Type B pancreatic cell (in vitro differentiated cells): ENCODE results near the gene KRTAP1-4. TPM values are rescaled to one million over a fixed set of nuclear protein-coding genes. Genes with fewer than 3 reads are reported as not detected.

Source experiments
- DNase-seq: peaks from one replicate; pipeline ENCODE4 v3.0.0; 2021; ENCODE audit warnings: mixed read lengths; ENCODE audit not compliant: unreplicated experiment; ENCODE audit errors: extremely low spot score
- H3K27ac Mint-ChIP-seq: 2 replicates; pipeline ENCODE4 v1.8.0; 2021; ENCODE audit warnings: mild to moderate bottlenecking, mixed read lengths
- H3K27me3 Mint-ChIP-seq: 2 replicates; pipeline ENCODE4 v1.8.0; 2021; ENCODE audit warnings: mixed read lengths
- H3K36me3 Mint-ChIP-seq: 2 replicates; pipeline ENCODE4 v1.8.0; 2021; ENCODE audit warnings: mixed read lengths
- H3K4me1 Mint-ChIP-seq: one replicate; pipeline ENCODE4 v1.8.0; 2021; ENCODE audit warnings: mixed read lengths; ENCODE audit not compliant: unreplicated experiment
- H3K4me3 Mint-ChIP-seq: 2 replicates; pipeline ENCODE4 v1.8.0; 2021; ENCODE audit warnings: mild to moderate bottlenecking, mixed read lengths
- H3K9me3 Mint-ChIP-seq: 2 replicates; pipeline ENCODE4 v1.8.0; 2021; ENCODE audit warnings: mixed read lengths
- CTCF ChIP-seq: fragments of 200-600 bp; sonication (generic); conservative IDR thresholded peaks from 2 replicates; pipeline ENCODE4 v1.5.0; 2021; ENCODE audit warnings: antibody characterized with exemption, mild to moderate bottlenecking
- total RNA-seq: library from RNA; stranded (reverse); gene quantifications from 2 replicates; pipeline ENCODE4 v1.2.1, GENCODE V29; 2021; ENCODE audit warnings: low replicate concordance

KRTAP1-4 gene
- total RNA-seq, 1 donor from 2014 or later, result not detected

GRCh38 chr17:40996829-40997228 is 33.2 kb downstream of the KRTAP1-4 start:
- peaks cover 4% of the 10 kb centered on the region for H3K9me3 Mint-ChIP-seq
- H3K4me3 Mint-ChIP-seq, result no peak overlapping the region
- H3K27ac Mint-ChIP-seq, result no peak overlapping the region
- no peaks in the 10 kb centered on the region for H3K36me3 Mint-ChIP-seq
- no peak for TF ChIP-seq CTCF
- no peak for DNase-seq
- H3K4me1 Mint-ChIP-seq, result no peaks in the 10 kb centered on the region
- H3K27me3 Mint-ChIP-seq, result no peaks in the 10 kb centered on the region

- no peaks in the 10 kb centered on the region for H3K9me3 Mint-ChIP-seq
- no peak for DNase-seq
- no peak overlapping the region for H3K4me3 Mint-ChIP-seq
- H3K4me1 Mint-ChIP-seq, result no peaks in the 10 kb centered on the region
- no peak for TF ChIP-seq CTCF
- H3K27ac Mint-ChIP-seq, result no peak overlapping the region
- no peaks in the 10 kb centered on the region for H3K36me3 Mint-ChIP-seq
- H3K27me3 Mint-ChIP-seq, result no peaks in the 10 kb centered on the region
Observed at GRCh38 chr17:40995116-40995515, 34.9 kb downstream of the KRTAP1-4 start.

GRCh38 chr17:40993839-40994238 is 36.2 kb downstream of the KRTAP1-4 start, which contains the start of gene KRTAP3-3:
Gene KRTAP3-3, minus strand, starts transcription at chr17:40994164. Its CDS starts 67 bp downstream, at chr17:40994097.
- Mint-ChIP-seq H3K27me3 (no peaks in the 10 kb centered on the region), H3K36me3 (no peaks in the 10 kb centered on the region), H3K4me1 (no peaks in the 10 kb centered on the region), H3K4me3 (no peak within 1 kb of the TSS), H3K9me3 (no peaks in the 10 kb centered on the region), H3K27ac (no peak within 1 kb of the TSS)
- DNase-seq, result no peak
- no peak for TF ChIP-seq CTCF

GRCh38 chr17:40993084-40993483 is 36.9 kb downstream of the KRTAP1-4 start:
- no peak for TF ChIP-seq CTCF
- H3K9me3 Mint-ChIP-seq, result no peaks in the 10 kb centered on the region
- no peak overlapping the region for H3K27ac Mint-ChIP-seq
- no peak for DNase-seq
- no peaks in the 10 kb centered on the region for H3K27me3 Mint-ChIP-seq
- H3K4me1 Mint-ChIP-seq, result no peaks in the 10 kb centered on the region
- no peaks in the 10 kb centered on the region for H3K36me3 Mint-ChIP-seq
- H3K4me3 Mint-ChIP-seq, result no peak overlapping the region

- Mint-ChIP-seq H3K27ac (no peak overlapping the region), H3K36me3 (no peaks in the 10 kb centered on the region), H3K27me3 (no peaks in the 10 kb centered on the region), H3K9me3 (no peaks in the 10 kb centered on the region), H3K4me1 (peaks cover 2% of the 10 kb centered on the region), H3K4me3 (no peak overlapping the region)
- no peak for DNase-seq
- TF ChIP-seq CTCF, result no peak
Observed at GRCh38 chr17:40992666-40993065, 37.3 kb downstream of the KRTAP1-4 start.

GRCh38 chr17:40986920-40987319 is 43.1 kb downstream of the KRTAP1-4 start:
- DNase-seq, result no peak
- Mint-ChIP-seq H3K27ac (peak overlapping the region; percentile 62), H3K4me1 (peaks cover 11% of the 10 kb centered on the region), H3K9me3 (no peaks in the 10 kb centered on the region), H3K27me3 (no peaks in the 10 kb centered on the region), H3K36me3 (no peaks in the 10 kb centered on the region), H3K4me3 (peak overlapping the region; percentile 50)
- no peak for TF ChIP-seq CTCF
